B cell (primary cell): ENCODE data around the gene TLK1.

Source experiments
- CTCF ChIP-seq: fragments of 200-600 bp; IDR thresholded peaks from one replicate; pipeline ENCODE4 v1.8.0; 2022; ENCODE audit warnings: antibody characterized with exemption, mild to moderate bottlenecking
- EZH2 ChIP-seq: IDR thresholded peaks from 2 replicates; pipeline ENCODE4 v1.6.1; 2012; ENCODE audit warnings: borderline replicate concordance, low read depth, mild to moderate bottlenecking, moderate library complexity, low read length; ENCODE audit not compliant: insufficient read depth, poor library complexity, severe bottlenecking

GRCh38 chr2:170943041-170943440 lies 217.7 kb downstream of the TLK1 start:
- no peak for TF ChIP-seq CTCF
- TF ChIP-seq EZH2 = no peak
